Stimulated activated memory B cell treated with anti-CD40 and anti-IgM and Interleukin-4, amounts not matched to agents 10 μg/mL and 1 μg/mL and 100 μg/mL, for 72 hours (primary cell): ENCODE measurements around the gene MSMP.
A peak's percentile ranks its signal among the peaks of the same experiment; 100 is the strongest.

Experiments
- ATAC-seq: fragments of 150-1000 bp; cut with Tn5 transposase; 2 replicates; pipeline ENCODE4 v1.10.0; 2021
- H3K27ac Mint-ChIP-seq: one replicate; pipeline ENCODE4 v1.8.0; 2022; ENCODE audit warnings: mild to moderate bottlenecking, mixed read lengths
- H3K27me3 Mint-ChIP-seq: one replicate; pipeline ENCODE4 v1.8.0; 2022; ENCODE audit warnings: mixed read lengths
- H3K36me3 Mint-ChIP-seq: one replicate; pipeline ENCODE4 v1.8.0; 2022; ENCODE audit warnings: mixed read lengths
- H3K4me1 Mint-ChIP-seq: one replicate; pipeline ENCODE4 v1.8.0; 2022; ENCODE audit warnings: mixed read lengths
- H3K4me3 Mint-ChIP-seq: one replicate; pipeline ENCODE4 v1.8.0; 2022; ENCODE audit warnings: mild to moderate bottlenecking, moderate library complexity, mixed read lengths
- H3K9me3 Mint-ChIP-seq: one replicate; pipeline ENCODE4 v1.8.0; 2022; ENCODE audit warnings: mixed read lengths

Gene MSMP, protein sequence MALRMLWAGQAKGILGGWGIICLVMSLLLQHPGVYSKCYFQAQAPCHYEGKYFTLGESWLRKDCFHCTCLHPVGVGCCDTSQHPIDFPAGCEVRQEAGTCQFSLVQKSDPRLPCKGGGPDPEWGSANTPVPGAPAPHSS

DNA sequence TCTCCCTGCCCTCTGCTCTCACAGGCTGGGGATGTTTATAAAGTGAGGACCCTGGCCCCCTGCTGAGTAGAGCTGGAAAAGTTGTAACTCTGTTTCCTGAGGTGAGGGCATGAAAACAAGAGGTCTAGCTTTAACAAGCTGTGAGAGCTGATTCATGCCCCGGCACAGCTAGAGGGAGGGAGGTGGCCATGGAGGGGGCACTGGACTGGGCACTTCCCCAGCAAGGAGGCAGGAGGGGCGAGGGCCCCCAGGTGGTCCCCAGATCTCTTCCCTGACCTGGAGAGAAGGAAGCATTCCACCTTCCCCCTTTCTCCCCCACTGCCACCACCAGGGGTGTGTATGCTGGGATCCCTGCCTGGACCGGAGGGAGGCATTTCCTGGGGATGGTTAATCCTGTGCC lies at the start of gene MSMP:
TSS of gene MSMP (minus strand) at position 13 of the 400 bp plus-strand sequence. CDS start 147 bp downstream, outside the sequence.
- Mint-ChIP-seq H3K4me3 (no peak within 1 kb of the TSS), H3K9me3 (no peaks in the 10 kb centered on the region), H3K4me1 (peaks cover 43% of the 10 kb centered on the region), H3K36me3 (peaks cover 37% of the 10 kb centered on the region), H3K27me3 (no peaks in the 10 kb centered on the region), H3K27ac (peak within 1 kb of the TSS; percentile 8)
- no peak for ATAC-seq

DNA sequence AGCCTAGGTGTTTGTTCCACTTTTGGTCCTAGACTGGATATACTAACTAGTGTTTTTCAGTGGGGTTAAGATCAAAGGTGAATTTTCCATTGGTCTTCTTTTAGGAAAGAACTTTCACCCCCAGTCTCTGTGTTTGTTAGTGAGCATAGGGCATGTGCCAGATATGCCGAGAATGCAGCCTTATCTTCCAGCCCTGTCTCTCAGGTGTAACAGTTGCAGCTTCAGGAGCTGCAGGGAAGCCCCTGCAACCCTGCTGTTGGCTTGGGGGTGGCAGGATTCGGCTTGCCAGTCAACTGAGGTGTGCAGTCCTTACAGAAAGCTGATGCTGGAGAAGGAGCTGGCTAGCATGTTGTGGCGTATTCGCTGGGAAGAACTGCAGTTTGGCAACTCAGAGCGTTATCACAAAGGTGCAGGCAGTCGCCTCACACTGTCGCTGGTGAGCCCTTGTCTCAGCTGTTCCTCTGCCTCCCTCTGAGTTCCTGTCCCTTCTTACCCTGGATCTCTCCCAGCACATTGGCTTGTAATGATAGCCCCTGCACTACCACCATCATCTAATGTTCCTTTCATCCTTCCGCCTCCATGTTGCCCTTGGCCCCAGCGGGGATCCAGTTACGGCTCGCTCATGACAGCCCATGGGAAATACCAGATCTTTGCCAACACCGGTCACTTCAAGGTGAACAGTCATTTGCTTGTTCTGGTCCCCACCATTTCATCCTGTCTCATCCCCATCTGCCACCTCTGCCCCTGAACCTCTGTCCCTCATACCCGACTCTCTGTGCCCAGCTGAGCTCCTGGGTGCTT lies 47.5 kb upstream of the MSMP start:
- ATAC-seq = no peak
- H3K36me3 Mint-ChIP-seq = peaks cover 38% of the 10 kb centered on the region
- no peaks in the 10 kb centered on the region for H3K27me3 Mint-ChIP-seq
- H3K9me3 Mint-ChIP-seq = no peaks in the 10 kb centered on the region
- no peak overlapping the region for H3K27ac Mint-ChIP-seq
- no peaks in the 10 kb centered on the region for H3K4me1 Mint-ChIP-seq
- no peak overlapping the region for H3K4me3 Mint-ChIP-seq

DNA sequence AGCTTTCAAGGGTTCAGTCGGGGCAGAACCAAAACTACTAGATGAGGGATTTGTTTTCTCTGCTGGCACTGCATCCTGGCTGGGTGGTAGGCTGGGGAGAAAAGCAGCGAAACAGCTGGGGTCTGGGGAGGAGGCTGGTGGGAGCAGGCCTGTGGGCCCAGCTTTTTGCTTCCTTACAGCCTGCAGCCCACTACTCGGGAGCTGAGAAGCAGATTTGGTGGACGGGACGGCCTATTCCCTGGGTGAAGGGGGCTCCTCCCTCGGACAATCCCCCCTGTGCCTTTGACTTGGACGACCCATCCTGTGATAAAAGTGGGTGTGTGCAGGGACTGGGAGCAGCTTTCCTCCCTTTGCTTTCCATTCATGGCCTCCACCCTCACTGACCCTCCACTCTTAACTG lies 46.5 kb upstream of the MSMP start:
- H3K36me3 Mint-ChIP-seq = peaks cover 36% of the 10 kb centered on the region
- ATAC-seq = no peak
- H3K4me3 Mint-ChIP-seq = no peak overlapping the region
- H3K4me1 Mint-ChIP-seq = no peaks in the 10 kb centered on the region
- no peaks in the 10 kb centered on the region for H3K27me3 Mint-ChIP-seq
- no peak overlapping the region for H3K27ac Mint-ChIP-seq
- no peaks in the 10 kb centered on the region for H3K9me3 Mint-ChIP-seq

DNA sequence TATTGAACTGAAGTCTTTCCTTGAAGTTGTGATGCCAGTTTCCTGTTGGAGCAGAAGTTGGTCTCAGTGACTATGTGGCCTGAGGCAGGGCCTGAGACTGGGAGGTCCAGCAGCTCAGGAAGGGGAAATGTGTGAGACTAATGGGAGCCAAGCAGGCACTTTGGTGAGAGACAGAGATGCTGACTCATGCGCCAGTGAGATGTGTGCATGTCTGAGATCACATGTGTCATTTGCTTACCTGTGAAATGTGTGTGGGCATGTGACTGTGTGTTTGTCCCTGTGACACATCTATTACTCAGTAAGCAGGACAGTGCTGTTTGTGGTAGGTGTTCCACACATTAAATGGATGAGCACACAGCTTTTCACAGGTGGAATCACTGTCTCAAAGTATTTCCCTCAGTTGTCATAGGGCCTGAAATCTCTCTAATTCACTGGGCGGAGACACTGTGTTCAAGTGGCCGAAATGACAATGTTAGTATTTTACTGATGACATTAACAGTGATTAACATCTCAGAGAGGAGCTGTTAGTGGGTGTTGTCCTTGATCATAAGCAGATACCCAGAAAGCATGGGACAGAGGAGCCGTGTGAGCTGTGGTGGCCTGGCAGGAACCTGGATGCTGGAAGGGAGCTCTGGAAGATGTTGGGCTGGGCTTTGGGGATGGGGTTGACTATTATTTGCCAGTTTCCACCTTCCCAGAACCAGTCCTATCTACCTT lies 44.7 kb upstream of the MSMP start:
- no peak overlapping the region for H3K27ac Mint-ChIP-seq

DNA sequence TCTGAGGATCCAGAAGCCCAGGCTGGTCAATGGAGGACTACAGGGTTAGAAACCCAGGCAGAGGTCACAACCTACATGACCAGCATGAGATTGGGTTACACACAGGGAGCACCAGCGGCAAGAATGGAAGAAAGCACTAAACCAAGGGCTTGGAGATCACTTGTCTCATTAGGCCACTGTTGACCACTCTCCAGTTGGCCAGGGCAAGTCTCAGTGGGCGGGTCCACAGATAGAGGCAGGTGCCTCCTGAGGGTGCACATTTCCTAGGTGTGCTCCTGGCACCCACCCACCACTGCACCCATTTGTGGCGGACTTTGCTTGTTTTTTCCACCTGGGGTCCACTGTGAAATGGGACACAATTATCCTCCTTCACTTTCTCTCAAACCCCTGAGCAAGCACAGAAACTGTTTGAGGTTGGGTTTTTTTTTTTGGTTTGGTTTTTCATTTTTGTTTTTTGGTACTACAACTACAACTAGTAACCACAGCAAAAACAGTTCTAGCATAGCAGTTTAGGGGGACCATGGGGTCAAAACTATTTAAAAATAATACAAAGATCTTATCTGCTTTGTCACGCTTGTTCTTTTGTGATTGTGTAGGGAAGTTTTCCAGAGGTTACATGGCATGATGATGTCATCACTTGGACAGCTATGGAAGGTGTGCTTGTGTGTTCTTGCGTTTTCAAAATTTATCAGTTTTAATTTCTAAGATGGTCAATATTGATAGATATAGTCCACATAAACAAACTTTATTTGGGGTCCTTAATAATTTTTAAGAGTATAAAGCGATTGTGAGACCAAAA lies 43.4 kb upstream of the MSMP start:
- H3K36me3 Mint-ChIP-seq = peaks cover 28% of the 10 kb centered on the region
- no peak overlapping the region for H3K27ac Mint-ChIP-seq
- H3K27me3 Mint-ChIP-seq = no peaks in the 10 kb centered on the region
- no peak for ATAC-seq
- no peak overlapping the region for H3K4me3 Mint-ChIP-seq
- H3K4me1 Mint-ChIP-seq = no peaks in the 10 kb centered on the region
- H3K9me3 Mint-ChIP-seq = no peaks in the 10 kb centered on the region

More for the DNA sequence above, 44.7 kb upstream of the MSMP start:
- Mint-ChIP-seq H3K36me3 (peaks cover 28% of the 10 kb centered on the region), H3K4me1 (no peaks in the 10 kb centered on the region), H3K4me3 (no peak overlapping the region), H3K27me3 (no peaks in the 10 kb centered on the region), H3K9me3 (no peaks in the 10 kb centered on the region)
- ATAC-seq = no peak

DNA sequence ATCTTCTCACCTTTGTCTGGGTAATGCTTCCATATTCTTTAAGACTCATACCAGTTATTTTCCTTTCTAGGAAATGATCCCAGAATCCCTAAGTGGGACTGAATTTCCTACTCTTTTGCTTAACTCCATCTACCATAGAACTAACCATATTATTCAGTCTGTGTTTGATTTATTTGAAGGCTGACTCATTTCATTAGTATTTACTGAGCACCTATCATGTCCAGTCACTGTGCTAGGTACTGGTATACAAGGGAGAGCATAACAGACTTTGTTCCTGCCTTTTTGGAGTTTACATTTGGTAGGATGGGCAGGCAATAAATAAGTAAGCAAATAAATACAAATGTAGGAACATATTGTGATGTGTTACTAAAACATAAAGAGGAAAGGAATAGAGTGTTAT lies 41.6 kb upstream of the MSMP start:
- H3K36me3 Mint-ChIP-seq = peaks cover 20% of the 10 kb centered on the region
- H3K27ac Mint-ChIP-seq = no peak overlapping the region
- H3K27me3 Mint-ChIP-seq = peaks cover 6% of the 10 kb centered on the region
- H3K4me1 Mint-ChIP-seq = peaks cover 6% of the 10 kb centered on the region
- H3K9me3 Mint-ChIP-seq = no peaks in the 10 kb centered on the region
- ATAC-seq = no peak
- no peak overlapping the region for H3K4me3 Mint-ChIP-seq

DNA sequence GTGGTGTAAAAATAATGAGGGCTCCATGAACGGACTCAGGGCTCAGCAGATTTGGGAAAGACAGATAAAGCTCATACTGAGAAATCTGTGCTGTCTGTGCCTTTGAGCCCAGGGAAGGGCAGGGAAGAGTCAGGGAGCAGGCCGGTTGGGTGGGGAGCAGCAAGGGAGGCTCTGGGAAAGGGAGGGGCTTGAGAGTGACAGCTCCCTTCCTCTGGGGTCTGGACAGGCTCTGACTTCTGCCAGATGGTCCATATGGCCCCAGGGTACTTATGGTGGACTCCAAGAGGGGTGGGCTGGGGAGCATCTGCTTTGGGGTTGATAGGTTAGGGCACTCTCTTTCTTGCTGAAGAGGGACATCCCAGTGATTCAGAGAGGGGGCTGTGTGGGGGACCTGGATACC lies 39.4 kb upstream of the MSMP start:
- Mint-ChIP-seq H3K4me3 (no peak overlapping the region), H3K27me3 (peaks cover 12% of the 10 kb centered on the region), H3K4me1 (peaks cover 12% of the 10 kb centered on the region), H3K36me3 (peaks cover 17% of the 10 kb centered on the region), H3K9me3 (no peaks in the 10 kb centered on the region), H3K27ac (no peak overlapping the region)
- ATAC-seq = no peak

DNA sequence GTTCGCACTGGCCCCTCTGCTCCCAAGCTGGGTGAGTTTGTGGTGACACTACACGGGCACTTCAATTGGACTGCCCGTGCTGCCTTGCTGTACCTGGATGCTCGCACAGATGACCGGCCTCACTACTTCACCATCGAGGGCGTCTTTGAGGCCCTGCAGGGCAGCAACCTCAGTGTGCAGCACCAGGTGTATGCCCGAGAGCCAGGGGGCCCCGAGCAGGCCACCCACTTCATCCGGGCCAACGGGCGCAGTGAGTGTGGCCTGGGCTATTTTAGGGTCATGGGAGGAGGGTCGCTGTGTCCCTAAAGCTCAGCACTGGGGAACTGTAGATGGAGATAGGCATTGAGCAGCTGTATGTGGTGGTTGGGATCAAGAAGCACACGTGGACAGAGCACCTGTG lies 38.8 kb upstream of the MSMP start:
- Mint-ChIP-seq H3K36me3 (peaks cover 17% of the 10 kb centered on the region), H3K9me3 (no peaks in the 10 kb centered on the region), H3K27ac (no peak overlapping the region), H3K4me1 (peaks cover 12% of the 10 kb centered on the region), H3K4me3 (no peak overlapping the region), H3K27me3 (peaks cover 12% of the 10 kb centered on the region)
- ATAC-seq = no peak

DNA sequence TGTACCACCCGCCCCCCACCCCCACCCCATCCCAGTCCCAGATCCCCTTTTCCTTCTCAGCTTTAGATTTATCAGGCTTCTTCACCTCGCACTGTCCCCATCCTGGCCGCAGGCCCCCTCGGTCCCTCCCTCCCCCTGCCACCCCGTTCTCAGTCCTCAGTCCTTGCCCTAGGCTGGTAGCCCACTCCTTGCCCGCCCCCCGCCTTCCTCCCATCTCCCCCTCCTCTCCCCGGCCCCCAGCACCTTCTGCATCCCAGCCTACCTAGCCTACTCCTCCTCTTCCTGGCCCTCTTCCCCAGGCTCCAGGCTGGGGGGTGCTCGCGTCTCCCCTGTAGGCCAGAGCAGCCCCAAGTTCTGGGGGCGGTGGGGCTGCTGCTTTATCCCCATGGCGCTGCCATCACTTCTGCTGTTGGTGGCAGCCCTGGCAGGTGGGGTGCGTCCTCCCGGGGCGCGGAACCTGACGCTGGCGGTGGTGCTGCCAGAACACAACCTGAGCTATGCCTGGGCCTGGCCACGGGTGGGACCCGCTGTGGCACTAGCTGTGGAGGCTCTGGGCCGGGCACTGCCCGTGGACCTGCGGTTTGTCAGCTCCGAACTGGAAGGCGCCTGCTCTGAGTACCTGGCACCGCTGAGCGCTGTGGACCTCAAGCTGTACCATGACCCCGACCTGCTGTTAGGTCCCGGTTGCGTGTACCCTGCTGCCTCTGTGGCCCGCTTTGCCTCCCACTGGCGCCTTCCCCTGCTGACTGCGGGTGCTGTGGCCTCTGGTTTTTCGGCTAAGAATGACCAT lies 38.1 kb upstream of the MSMP start:
- Mint-ChIP-seq H3K27ac (no peak overlapping the region), H3K4me1 (peaks cover 12% of the 10 kb centered on the region), H3K36me3 (peaks cover 17% of the 10 kb centered on the region), H3K9me3 (no peaks in the 10 kb centered on the region), H3K4me3 (no peak overlapping the region), H3K27me3 (peaks cover 12% of the 10 kb centered on the region)
- ATAC-seq = no peak

DNA sequence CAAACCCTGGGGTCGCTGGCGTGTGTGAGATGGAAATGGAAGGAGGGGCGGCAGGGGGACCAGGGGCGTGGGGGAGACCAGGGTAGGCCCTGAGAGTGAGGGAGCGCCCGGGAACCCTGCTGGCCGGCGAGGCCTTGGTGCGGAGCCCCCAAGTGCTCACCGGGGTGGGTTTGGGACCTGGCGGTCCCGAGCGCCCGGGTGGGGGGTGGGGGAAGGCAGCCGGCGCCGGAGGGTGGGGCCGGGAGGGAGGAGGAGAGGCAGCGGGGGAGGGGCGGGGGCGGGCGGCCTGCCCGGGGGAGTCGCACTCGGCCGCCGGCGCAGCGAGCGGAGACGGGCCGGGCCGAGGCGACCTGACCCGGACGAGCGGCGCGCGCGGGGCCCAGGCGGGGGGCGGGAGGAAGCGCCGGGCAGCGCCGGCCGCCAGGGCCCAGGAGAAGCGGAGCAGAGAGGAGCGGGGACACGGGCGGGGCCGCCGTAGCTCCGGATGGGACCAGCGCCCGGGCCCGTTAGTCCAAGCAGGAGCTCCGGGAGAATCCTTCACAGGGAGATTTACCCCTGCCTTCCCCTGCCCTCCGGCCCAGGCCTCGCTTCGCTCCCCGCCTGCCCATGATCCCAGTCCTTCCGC lies 37.3 kb upstream of the MSMP start, which contains the start of gene NPR2:
TSS of gene NPR2 (plus strand) at position 295 of the 625 bp plus-strand sequence. CDS start 818 bp downstream, outside the sequence.
- Mint-ChIP-seq H3K4me1 (peaks cover 12% of the 10 kb centered on the region), H3K27ac (peak within 1 kb of the TSS; percentile 54), H3K9me3 (no peaks in the 10 kb centered on the region), H3K4me3 (peak within 1 kb of the TSS; percentile 63), H3K27me3 (peaks cover 12% of the 10 kb centered on the region), H3K36me3 (peaks cover 20% of the 10 kb centered on the region)
- peak; percentile 42 for ATAC-seq

DNA sequence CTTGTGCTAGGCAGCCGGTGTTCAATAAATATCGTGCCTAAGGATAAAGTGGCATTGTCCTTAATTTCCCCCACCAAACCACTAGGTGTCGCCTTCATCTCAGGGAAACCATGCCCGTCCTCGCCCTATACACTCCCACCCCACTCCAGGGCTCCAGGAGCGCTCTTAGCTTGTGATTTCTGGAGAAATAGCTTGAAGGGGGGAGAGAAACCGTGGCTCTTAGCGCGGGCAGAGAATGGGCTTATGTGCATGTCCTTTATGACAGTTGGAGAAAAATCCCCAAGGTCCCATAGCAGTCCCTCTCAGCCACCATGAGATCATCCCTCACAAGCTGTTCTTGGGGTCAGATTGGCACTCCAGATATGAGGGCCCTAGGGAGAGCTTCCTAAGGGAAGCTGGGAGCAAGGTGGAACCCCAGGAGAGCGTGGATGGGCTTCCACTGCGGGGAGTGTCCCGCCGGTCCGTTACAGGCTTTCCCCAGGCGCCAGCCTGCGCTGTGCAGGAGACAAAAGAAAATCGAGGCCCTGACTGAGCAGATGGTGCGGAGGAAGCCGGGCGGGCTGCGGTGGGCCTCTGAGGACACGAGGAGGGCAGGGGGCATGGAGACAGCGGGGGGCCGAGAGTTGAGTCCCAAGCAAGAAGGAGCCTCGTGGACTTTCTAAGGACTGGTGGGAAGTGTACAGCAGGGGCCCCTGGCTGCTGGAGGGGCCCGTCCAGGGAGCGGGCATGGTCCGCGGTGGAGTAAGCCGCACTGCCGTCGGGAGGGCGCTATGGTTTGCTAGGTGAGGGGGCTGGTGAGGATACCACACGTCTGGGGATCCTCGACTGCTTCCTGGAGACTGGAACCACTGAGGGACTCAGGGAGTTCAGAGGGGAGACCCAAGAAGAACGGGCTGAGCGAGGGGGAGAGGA lies 36.6 kb upstream of the MSMP start:
- H3K27me3 Mint-ChIP-seq = peaks cover 12% of the 10 kb centered on the region
- peaks cover 27% of the 10 kb centered on the region for H3K36me3 Mint-ChIP-seq
- peaks cover 12% of the 10 kb centered on the region for H3K4me1 Mint-ChIP-seq
- peak overlapping the region; percentile 54 for H3K27ac Mint-ChIP-seq
- peak; percentile 78 for ATAC-seq
- no peaks in the 10 kb centered on the region for H3K9me3 Mint-ChIP-seq
- peak overlapping the region; percentile 63 for H3K4me3 Mint-ChIP-seq

DNA sequence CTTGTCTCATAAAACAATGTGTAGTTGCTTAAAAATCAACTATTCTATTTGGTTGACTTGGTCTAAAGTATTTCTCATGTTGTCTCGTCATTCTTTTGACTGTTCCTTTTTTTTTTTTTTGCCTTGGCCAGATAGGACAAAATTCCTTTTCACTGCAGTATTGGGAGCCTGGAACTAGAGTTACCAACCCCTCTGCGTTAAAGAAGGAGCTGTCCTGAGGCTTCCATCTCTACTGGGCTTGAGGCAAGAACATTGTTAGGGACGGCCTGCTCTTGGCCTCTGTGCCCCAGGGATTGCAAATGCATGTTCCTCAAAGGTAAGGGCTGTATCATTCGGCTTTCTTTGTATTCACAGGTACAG lies 35.9 kb upstream of the MSMP start:
- no peak for ATAC-seq
- Mint-ChIP-seq H3K27me3 (peaks cover 12% of the 10 kb centered on the region), H3K4me1 (peaks cover 12% of the 10 kb centered on the region), H3K27ac (no peak overlapping the region), H3K36me3 (peaks cover 30% of the 10 kb centered on the region), H3K4me3 (no peak overlapping the region), H3K9me3 (no peaks in the 10 kb centered on the region)

DNA sequence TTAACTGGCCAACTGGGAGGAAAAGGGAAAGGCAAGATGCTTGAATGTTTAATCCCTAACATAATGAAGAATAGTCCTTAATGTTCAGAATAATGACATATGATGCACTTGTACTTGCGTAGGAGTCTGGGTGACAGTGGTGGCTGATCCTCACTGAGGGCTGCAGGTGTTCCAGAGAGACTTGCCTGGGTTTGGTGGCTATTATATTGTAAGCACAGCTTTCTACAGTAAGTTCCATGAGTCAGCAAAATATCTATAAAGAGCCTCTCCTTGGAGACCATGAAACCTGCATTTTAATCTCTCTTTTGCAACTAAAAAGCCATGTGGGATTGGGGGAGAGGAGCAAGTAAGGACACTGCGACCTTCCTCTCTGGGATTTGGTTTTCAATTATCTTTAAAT lies 35.5 kb upstream of the MSMP start:
- ATAC-seq = no peak
- peaks cover 30% of the 10 kb centered on the region for H3K36me3 Mint-ChIP-seq
- H3K9me3 Mint-ChIP-seq = no peaks in the 10 kb centered on the region
- H3K27me3 Mint-ChIP-seq = peaks cover 12% of the 10 kb centered on the region
- peaks cover 12% of the 10 kb centered on the region for H3K4me1 Mint-ChIP-seq
- H3K27ac Mint-ChIP-seq = no peak overlapping the region
- H3K4me3 Mint-ChIP-seq = no peak overlapping the region
